ENCODE results near the gene ZPBP2. TPM values are rescaled to one million over a fixed set of nuclear protein-coding genes. Genes with fewer than 3 reads are reported as not detected.

The ZPBP2 gene
- total RNA-seq, 4 donors from 2014 or later = not detected

- no peak overlapping the region for H3K4me3 ChIP-seq
- peaks cover 6 to 11% (median 9%) of the 10 kb centered on the region in 4 donors for H3K4me1 ChIP-seq
- 91% methylated on average over 5 of the region's 5 CpGs for WGBS
- no peak for DNase-seq (ENCODE audit: extremely low spot score)
- intact Hi-C loops (cut with DNase I) = no loop called here
- no peak for TF ChIP-seq POLR2A (IDR thresholded peaks at IDR 0.05; ENCODE audit: low read depth)
- no peaks in the 10 kb centered on the region for H3K36me3 ChIP-seq
- peaks cover 0 to 74% (median 25%) of the 10 kb centered on the region in 4 donors for H3K27me3 ChIP-seq
- H3K9me3 ChIP-seq = no peaks in the 10 kb centered on the region
- no peak overlapping the region for H3K27ac ChIP-seq (replicated peaks in 1 of 4)
Observed at GRCh38 chr17:39861235-39861634, 6.8 kb upstream of the ZPBP2 start.

- Histone ChIP-seq H3K9me3 (peaks cover 0 to 12% (median 9%) of the 10 kb centered on the region in 4 donors), H3K4me1 (peaks cover 6 to 14% (median 9%) of the 10 kb centered on the region in 4 donors), H3K36me3 (no peaks in the 10 kb centered on the region), H3K27ac (replicated peaks in 1 of 4) (no peak overlapping the region), H3K27me3 (peaks cover 0 to 95% (median 37%) of the 10 kb centered on the region in 4 donors), H3K4me3 (peak overlapping the region in 3 of 4 donors; percentile 20 to 33 (median 28))
- WGBS = 72% methylated on average over 7 of the region's 7 CpGs
- TF ChIP-seq EP300 (IDR thresholded peaks at IDR 0.05) = no peak
- TF ChIP-seq POLR2A (IDR thresholded peaks at IDR 0.05; ENCODE audit: low read depth) = no peak
- TF ChIP-seq POLR2AphosphoS5 (IDR thresholded peaks at IDR 0.05) = no peak
- no peak for TF ChIP-seq CTCF (IDR thresholded peaks at IDR 0.05)
- DNase-seq (ENCODE audit: extremely low spot score) = no peak
- intact Hi-C loops (cut with DNase I) = no loop called here
Observed at GRCh38 chr17:39863244-39863917, 4.6 kb upstream of the ZPBP2 start.

- no peak within 1 kb of the TSS for H3K27ac ChIP-seq (replicated peaks in 1 of 4)
- TF ChIP-seq EP300 (IDR thresholded peaks at IDR 0.05) = no peak
- peak in 1 of 2 donors; percentile 27 for TF ChIP-seq POLR2AphosphoS5 (IDR thresholded peaks at IDR 0.05)
- no peak for TF ChIP-seq POLR2A (IDR thresholded peaks at IDR 0.05; ENCODE audit: low read depth)
- TF ChIP-seq CTCF (IDR thresholded peaks at IDR 0.05) = no peak
- WGBS = 12% methylated on average over 17 of the region's 50 CpGs
- peaks cover 0 to 96% (median 39%) of the 10 kb centered on the region in 4 donors for H3K27me3 ChIP-seq
- H3K9me3 ChIP-seq = peaks cover 0 to 12% (median 10%) of the 10 kb centered on the region in 4 donors
- DNase-seq (ENCODE audit: extremely low spot score) = no peak
- peaks cover 6 to 14% (median 9%) of the 10 kb centered on the region in 4 donors for H3K4me1 ChIP-seq
- peak within 1 kb of the TSS; percentile 20 to 33 (median 30) for H3K4me3 ChIP-seq
- intact Hi-C loops (cut with DNase I) = no loop called here
- H3K36me3 ChIP-seq = no peaks in the 10 kb centered on the region
Observed at GRCh38 chr17:39863918-39864746, 3.9 kb upstream of the ZPBP2 start, which contains the start of gene IKZF3. IKZF3 (minus strand) TSS chr17:39864312; CDS start chr17:39864126, 186 bp downstream.

GRCh38 chr17:39866013-39866730, 1.8 kb upstream of the ZPBP2 start:
- Histone ChIP-seq H3K27ac (replicated peaks in 1 of 4) (no peak overlapping the region), H3K4me3 (no peak overlapping the region), H3K4me1 (peaks cover 6 to 14% (median 9%) of the 10 kb centered on the region in 4 donors), H3K9me3 (peaks cover 0 to 12% (median 10%) of the 10 kb centered on the region in 4 donors), H3K27me3 (peaks cover 0 to 78% (median 39%) of the 10 kb centered on the region in 4 donors), H3K36me3 (no peaks in the 10 kb centered on the region)
- intact Hi-C loops (cut with DNase I) = no loop called here
- TF ChIP-seq POLR2AphosphoS5 (IDR thresholded peaks at IDR 0.05) = no peak
- no peak for TF ChIP-seq POLR2A (IDR thresholded peaks at IDR 0.05; ENCODE audit: low read depth)
- TF ChIP-seq EP300 (IDR thresholded peaks at IDR 0.05) = no peak
- TF ChIP-seq CTCF (IDR thresholded peaks at IDR 0.05) = no peak
- DNase-seq (ENCODE audit: extremely low spot score) = no peak
- 85% methylated on average over 8 of the region's 8 CpGs for WGBS
